ENCODE data around the gene NUDT17.

Gene NUDT17

GRCh38 chr1:145847827-145848226, 2.4 kb downstream of the NUDT17 start:
- DNase-seq: no peak

DNA sequence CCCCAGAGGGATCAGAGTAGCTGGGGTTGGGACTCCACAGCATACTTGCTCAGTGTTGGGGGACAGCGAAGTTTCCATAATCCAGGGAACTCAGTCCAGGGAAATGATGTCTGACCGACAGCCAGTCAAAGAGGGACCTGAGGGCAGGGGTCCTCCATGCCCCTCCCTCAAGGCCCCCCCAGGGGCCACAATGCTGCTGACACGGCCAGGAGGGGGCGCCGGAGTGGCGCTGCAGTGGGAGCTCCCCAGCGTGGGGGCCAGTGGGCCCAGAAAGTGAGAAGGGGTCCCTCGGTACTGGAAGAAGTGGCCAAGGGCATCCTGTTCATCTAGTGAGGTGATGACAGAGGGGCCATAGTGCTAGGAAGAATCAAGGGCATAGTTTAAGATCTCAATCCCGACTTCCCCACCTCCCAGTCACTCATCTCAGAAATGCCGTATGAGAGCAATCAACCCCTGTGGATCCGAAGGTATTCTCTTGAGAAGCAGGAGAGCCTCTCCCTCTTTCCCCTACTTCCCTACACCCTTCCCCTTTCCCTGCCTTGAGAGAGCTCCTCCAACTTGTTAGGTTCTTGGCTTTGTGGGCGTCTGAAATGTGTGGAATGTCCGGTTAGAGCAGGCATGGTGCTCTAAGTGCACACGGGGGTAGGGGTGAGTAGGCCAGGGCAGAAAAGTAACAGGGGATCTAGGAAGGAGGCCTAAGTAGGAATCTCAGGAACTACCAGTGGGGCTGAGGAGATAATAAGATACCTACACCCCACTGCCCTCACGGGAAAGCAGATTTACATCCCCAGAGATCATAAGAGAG, 4.1 kb downstream of the NUDT17 start:
- no peak for DNase-seq

DNA sequence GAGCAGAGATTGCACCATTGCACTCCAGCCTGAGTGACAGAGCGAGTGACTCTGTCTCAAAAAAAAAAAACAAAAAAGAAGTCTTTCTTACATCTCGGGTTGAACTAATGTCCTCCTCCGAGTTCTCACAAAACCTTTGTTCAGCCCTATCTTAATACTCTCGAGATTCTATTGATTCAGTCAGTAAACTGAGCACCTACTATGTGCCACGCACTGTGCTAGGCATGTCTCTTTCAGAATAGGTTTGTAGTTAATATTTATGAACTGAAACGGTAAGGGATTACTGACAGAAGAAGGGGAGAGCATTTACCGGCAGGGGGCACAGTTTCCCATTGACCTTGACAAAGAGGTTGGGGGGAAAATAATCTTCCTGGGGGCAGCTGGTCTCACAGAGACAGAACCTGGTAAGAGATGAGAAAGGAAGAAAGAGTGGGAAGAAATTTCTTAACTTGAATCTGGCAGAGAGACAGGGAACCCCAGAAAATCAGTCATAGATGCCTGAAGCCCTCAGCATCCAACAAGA, 10.1 kb downstream of the NUDT17 start:
- no peak for DNase-seq

DNA sequence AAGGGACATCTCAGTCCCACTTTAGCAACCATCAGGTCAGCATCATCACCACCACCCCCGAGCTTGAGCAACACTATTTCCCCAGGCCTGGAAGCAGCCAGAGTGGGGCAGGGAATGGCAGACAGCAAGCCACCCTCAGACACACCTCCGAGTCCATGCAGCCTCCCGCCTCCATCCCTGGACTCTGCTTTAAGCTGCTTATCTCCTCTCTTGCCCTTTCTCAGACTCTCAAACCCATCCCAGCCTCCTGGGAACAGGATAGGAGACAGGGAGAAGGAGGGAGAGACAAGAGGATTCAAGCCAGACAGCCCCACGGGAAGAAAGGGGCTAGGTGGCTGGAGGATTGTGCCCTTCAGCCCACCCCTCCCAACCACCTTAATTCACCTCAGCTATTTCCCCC, 11.7 kb downstream of the NUDT17 start:
- no peak for DNase-seq

- peak in 9 of 14 donors; percentile 21 to 71 (median 50) for DNase-seq
Measured at GRCh38 chr1:145858238-145858900, 12.9 kb downstream of the NUDT17 start.

DNA sequence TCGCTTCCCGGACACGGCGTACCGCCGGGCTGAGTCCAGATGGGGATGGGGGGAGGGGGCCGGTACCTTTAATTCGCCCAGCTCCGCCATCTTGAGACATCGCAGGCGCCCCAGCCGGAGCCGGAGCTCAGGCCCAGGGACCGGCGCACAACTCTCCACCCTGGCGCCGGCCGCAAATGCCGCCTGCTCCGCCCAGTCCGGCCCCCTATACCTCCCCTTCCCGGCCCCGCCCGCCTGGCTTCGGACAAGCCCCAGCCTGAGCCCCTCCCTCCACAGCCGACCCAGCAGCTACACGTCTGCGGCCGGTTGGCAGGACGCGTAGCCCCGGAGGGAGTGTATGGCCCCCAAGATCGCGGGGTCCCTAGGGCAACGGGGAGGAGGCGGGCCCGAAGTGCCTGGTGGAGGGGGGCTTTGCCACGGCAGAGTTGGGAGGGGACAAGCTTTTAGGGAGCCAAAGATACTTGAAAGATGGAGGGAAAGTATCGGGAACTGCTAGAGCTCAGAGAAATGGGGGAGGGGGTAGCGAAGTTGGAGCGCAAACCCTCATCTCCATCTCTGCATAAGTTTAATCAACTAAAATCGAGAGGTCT, 13.6 kb downstream of the NUDT17 start, which contains the start of gene PIAS3:
Gene PIAS3 (minus strand): TSS at position 181 of the 590 bp plus-strand sequence. CDS start 91 bp downstream, at position 90.
- peak; percentile 37 to 95 (median 84) for DNase-seq

DNA sequence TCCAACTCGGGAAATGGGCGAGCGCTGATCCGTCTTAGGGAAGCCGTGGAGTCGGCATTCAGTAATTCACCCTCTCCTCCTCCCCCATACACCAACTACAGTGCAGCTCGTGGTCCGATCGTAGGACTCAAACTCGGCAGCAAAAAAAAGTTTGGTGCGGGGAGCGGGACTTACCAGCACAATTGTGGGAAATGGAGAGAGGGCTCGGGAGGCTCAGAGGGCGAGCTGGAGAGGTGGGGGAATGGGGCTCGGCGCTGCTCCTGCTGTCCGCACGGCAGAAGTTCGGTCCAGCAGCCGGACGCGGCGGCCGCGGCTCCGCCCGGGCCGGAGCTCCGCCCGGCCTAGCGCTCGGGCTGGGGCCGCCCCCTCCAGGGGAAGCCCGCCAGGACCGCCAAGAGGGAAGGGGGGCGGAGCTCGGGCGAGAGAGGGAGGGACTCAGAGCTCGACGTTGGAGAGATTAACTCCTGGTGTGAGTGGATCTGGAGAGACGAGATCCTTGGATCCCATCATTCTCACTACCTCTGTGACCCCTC, 14.1 kb downstream of the NUDT17 start:
- DNase-seq: peak in 13 of 14 donors; percentile 19 to 91 (median 77)

- DNase-seq: peak in 2 of 14 donors; percentile 5 to 10
Measured at GRCh38 chr1:145863282-145864018, 18.0 kb downstream of the NUDT17 start.

- no peak for DNase-seq
Measured at GRCh38 chr1:145868232-145868631, 22.8 kb downstream of the NUDT17 start.

DNA sequence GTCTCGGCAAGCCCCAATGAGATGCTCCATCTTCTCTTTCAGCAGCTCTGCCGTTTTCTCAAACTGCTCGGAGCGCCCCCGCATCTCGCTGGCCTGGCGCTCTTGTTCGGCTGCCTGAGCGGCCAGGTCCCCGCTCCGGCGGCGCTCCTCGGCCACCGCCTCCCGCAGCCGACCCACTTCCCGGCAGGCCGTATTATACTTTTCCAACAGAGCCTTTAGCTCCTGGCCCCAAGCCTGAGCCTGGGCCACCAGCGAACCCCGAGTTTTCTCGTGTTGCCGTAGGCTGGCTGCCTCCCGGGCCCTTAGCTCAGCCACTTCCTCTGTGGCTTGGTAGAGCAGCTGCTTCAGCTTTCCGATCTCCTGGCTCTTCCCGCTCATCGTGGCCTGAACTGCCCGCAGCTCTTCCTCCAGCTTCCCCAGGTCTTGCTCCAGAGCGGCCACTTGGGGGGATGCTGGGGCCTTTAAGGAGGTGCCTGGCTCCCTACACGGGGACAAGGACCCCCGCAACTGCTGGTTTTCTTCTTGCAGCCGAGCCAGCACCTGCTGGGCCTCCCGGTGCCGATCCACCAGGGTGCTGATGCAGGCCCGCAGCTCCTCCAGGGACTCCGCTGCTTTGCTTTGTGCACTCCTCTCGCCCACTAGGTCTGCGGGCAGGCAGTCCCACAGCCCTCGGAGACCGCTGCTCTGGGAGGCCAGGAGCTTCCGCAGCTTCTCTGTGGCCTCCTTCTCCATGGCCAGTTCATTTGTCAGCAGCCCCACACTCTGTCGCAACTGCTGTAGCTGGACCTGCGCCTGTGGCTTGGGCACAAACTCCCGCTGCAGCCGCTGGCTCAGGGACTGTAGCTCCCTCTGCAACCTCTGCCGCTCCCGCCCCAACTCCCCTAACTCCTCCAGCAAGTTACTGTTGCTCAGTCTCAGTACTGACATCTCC, 26.8 kb downstream of the NUDT17 start:
- DNase-seq: peak in 13 of 14 donors; percentile 4 to 86 (median 65)

DNA sequence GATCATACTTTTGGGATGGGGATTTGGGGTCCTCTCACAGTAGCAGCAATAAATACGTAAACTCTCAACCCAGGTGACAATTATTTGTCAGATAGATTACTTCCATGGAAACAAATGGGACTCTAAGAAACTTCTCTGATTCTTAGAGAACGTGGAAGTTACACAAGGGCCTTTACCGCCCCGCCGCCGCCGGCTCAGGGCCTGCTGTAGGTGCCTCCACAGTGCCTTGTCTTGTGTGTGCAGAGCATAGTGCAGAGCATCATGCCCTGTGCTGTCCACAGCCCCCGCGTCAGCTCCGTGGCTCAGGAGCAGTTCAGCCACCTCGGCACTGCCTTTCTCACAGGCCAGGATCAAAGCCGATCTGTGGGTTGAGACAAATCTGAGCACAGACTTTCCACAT, 29.2 kb downstream of the NUDT17 start:
- no peak for DNase-seq

- no peak for DNase-seq
Measured at GRCh38 chr1:145877923-145878486, 32.6 kb downstream of the NUDT17 start.

- DNase-seq: no peak
Measured at GRCh38 chr1:145878724-145879123, 33.3 kb downstream of the NUDT17 start.

DNA sequence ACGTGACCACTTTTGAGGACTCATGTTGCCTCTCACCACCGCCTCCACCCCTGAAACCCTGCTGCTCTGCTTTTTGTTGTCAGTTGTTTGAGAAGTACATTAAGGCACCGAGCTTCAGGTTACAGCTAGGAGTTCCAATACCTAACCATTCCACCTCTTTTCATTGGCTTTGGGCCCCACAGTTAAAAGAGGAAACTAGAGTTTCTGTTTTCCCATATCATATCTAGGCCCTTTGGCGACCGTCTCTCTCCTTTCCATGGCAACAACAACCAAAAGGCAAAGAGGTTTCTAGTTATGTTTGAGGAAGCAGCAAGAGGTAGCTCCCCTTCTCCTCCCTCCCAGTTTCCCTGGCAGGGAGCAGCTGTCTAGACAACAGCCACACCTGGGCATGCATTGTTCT, 34.3 kb downstream of the NUDT17 start:
- DNase-seq: no peak

- no peak for DNase-seq
Measured at GRCh38 chr1:145884675-145885074, 39.2 kb downstream of the NUDT17 start.

GRCh38 chr1:145885738-145886287, 40.4 kb downstream of the NUDT17 start, which contains the start of gene ANKRD35:
Gene ANKRD35 (minus strand): TSS chr1:145885866. CDS start chr1:145885758, 108 bp downstream.
- DNase-seq: peak in 13 of 14 donors; percentile 18 to 81 (median 63)

DNA sequence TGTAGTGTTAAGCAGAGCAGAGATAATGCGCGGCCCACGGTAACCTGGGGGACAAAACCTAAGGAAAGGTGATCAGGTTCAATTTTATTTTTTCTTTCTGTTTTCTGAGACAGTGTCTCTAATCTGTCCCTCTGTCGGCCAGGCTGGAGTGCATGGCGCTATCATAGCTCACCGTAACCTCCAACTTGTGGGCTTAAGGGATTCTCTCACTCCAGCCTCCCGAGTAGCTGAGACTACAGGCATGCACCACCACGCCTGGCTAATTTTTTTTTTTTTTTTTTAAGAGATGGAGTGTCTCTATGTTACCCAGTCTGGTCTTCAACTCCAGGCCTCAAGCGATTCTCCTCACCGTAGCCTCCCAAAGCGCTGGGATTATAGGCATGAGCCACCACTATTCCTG, 41.0 kb downstream of the NUDT17 start:
- DNase-seq: no peak

DNA sequence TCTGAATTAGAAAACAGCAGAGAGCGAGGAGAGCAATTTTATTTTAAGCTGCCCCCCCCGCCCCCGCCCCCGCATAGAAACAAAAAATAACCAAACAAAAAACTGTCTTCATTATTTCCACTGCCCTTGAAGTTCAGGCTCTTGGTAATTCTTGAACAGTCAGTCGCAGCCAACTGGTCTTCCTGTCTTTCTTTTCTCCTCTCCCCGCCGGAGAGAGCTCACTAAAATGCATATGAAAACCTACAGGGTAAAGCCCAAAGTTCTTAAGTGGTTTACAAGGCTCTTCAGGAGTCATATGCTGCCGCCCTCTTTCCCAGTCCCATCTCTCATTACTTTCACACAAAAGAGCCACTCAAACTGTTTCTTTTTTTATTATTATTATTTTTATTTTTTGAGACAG, 41.4 kb downstream of the NUDT17 start:
- no peak for DNase-seq

DNA sequence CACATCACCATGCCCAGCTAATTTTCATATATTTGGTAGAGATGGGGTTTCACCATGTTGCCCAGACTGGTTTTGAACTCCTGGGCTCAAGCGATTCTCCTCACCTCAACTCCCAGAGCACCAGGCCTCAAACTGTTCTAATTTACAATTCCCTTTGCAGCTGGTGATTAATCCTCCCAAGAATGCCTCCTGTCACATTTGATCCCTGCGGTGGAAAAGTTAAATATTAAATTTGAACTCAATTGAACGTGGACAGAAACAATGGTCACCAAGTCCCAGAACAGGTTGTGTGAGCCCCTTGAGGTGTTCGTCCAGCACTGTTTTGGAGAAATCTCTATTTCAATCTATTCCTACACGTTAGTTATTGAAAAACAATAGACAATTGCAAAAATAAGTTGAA, 42.2 kb downstream of the NUDT17 start:
- no peak for DNase-seq

- DNase-seq: no peak
Measured at GRCh38 chr1:145889722-145890121, 44.3 kb downstream of the NUDT17 start.

All from C1 segment of cervical spinal cord (tissue), 14 donors.